HCT116 (cell line): ENCODE results near the gene TFF2. TPM values are rescaled to one million over a fixed set of nuclear protein-coding genes. Genes with fewer than 3 reads are reported as not detected.

Experiments used
- ATAC-seq: fragments of 200-7000 bp; cut with Tn5 transposase; 2 replicates; pipeline ENCODE4 v1.9.1; 2020; ENCODE audit warnings: mild to moderate bottlenecking, moderate library complexity
- BruUV-seq: library from RNA; stranded (reverse); fragments of 400-500 nt; replicated peaks from 2 replicates; lab custom pipeline; 2021; lab: Mats Ljungman, UMichigan
- CTCF ChIA-PET: fragments of 300-600 bp; sonication (Branson Sonifier 250); formaldehyde crosslinking; loops from one replicate; lab custom pipeline; 2021; ENCODE audit warnings: antibody characterized with exemption; lab: Charles Lee
- POLR2A ChIA-PET: fragments of 300-600, 350-600 bp; sonication (Branson Sonifier 250); formaldehyde crosslinking; loops from one replicate; lab custom pipeline; 2021; ENCODE audit warnings: antibody characterized with exemption; lab: Charles Lee
- RAD21 ChIA-PET, 2 experiments: fragments of 300-600 bp; sonication (Branson Sonifier 250); formaldehyde crosslinking; loops; one replicate each; lab custom pipeline; 2023; ENCODE audit warnings: low total read pairs in 2 of 2; ENCODE audit not compliant: uncharacterized antibody in 2 of 2, unreplicated experiment in 2 of 2, low non-redundant PET in 1 of 2; lab: Charles Lee
- DNase-seq: peaks from one replicate; pipeline ENCODE4 v3.0.0-alpha.2; 2010; ENCODE audit warnings: low read depth, low spot score
- H2AFZ ChIP-seq: fragments of 200-600 bp; shearing (Covaris generic), sonication (generic); 2 replicates; pipeline ENCODE4 v1.6.1; 2017; ENCODE audit warnings: low read depth, mixed run types, mixed read lengths, antibody characterized with exemption, low read length; ENCODE audit not compliant: poor library complexity, severe bottlenecking
- H3K27ac ChIP-seq: 2 replicates; pipeline ENCODE4 v1.5.1; 2012; ENCODE audit warnings: low read depth, low read length
- H3K27me3 ChIP-seq: fragments of 200-600 bp; sonication (generic); 2 replicates; pipeline ENCODE4 v1.6.1; 2016; ENCODE audit warnings: mixed run types, low read length, mixed read lengths; ENCODE audit not compliant: insufficient read depth
- H3K36me3 ChIP-seq, 2 experiments: fragments of 200-500 bp in 1 of 2; fragments of 200-600 bp in 1 of 2; sonication (Bioruptor generic) in 1 of 2; sonication (generic) in 1 of 2; 2 replicates each; pipeline versions ENCODE4 v1.5.1 to v1.6.1; 2014 to 2016; ENCODE audit warnings: low read length in 2 of 2, inconsistent platforms in 1 of 2, mixed read lengths in 1 of 2, mixed run types in 1 of 2; ENCODE audit not compliant: insufficient read depth in 2 of 2, control insufficient read depth in 1 of 2
- H3K4me1 ChIP-seq, 2 experiments: fragments of 200-600 bp in 1 of 2; sonication (generic) in 1 of 2; 2 replicates each; pipeline versions ENCODE4 v1.5.1 to v1.6.1; 2012 to 2017; ENCODE audit warnings: low read length in 2 of 2, inconsistent platforms in 1 of 2, mild to moderate bottlenecking in 1 of 2, mixed read lengths in 1 of 2, mixed run types in 1 of 2, moderate library complexity in 1 of 2; ENCODE audit not compliant: insufficient read depth in 2 of 2, control insufficient read depth in 1 of 2
- H3K4me2 ChIP-seq: fragments of 200-600 bp; sonication (generic); 2 replicates; pipeline ENCODE4 v1.6.1; 2017; ENCODE audit warnings: mixed run types, low read length, mixed read lengths
- H3K4me3 ChIP-seq, 2 experiments: fragments of 200-600 bp in 1 of 2; sonication (generic) in 1 of 2; replicated peaks in 1 of 2; 2 replicates each; pipeline ENCODE4 v1.5.1; 2011 to 2016; ENCODE audit warnings: low read length in 2 of 2, control low read depth in 1 of 2, low read depth in 1 of 2, mild to moderate bottlenecking in 1 of 2, mixed read lengths in 1 of 2, mixed run types in 1 of 2
- H3K79me2 ChIP-seq: fragments of 200-600 bp; sonication (generic); 2 replicates; pipeline ENCODE4 v1.6.1; 2017; ENCODE audit warnings: mild to moderate bottlenecking, mixed run types, low read length, moderate library complexity, mixed read lengths; ENCODE audit not compliant: insufficient read depth
- H3K9ac ChIP-seq: fragments of 200-600 bp; sonication (generic); 2 replicates; pipeline ENCODE4 v1.6.1; 2016; ENCODE audit warnings: low read length, mixed read lengths
- H3K9me2 ChIP-seq: fragments of 200-600 bp; sonication (generic), shearing (Covaris generic); 2 replicates; pipeline ENCODE4 v1.6.1; 2017; ENCODE audit warnings: mixed run types, mild to moderate bottlenecking, moderate library complexity; ENCODE audit not compliant: insufficient read depth
- H3K9me3 ChIP-seq, 2 experiments: fragments of 200-500 bp in 1 of 2; fragments of 200-600 bp in 1 of 2; sonication (Bioruptor generic) in 1 of 2; sonication (generic) in 1 of 2; 2 replicates each; pipeline ENCODE4 v1.6.1; 2014 to 2017; ENCODE audit warnings: low read length in 2 of 2, mixed read lengths in 2 of 2, inconsistent platforms in 1 of 2, low read depth in 1 of 2, mild to moderate bottlenecking in 1 of 2, mixed run types in 1 of 2, moderate library complexity in 1 of 2; ENCODE audit not compliant: control insufficient read depth in 1 of 2, insufficient read depth in 1 of 2
- H4K20me1 ChIP-seq: fragments of 200-600 bp; sonication (generic), shearing (Covaris generic); 2 replicates; pipeline ENCODE4 v1.6.1; 2017; ENCODE audit warnings: mixed run types, mild to moderate bottlenecking, moderate library complexity; ENCODE audit not compliant: insufficient read depth
- RAD21 ChIP-seq: IDR thresholded peaks from 2 replicates; pipeline ENCODE4 v1.6.1; 2012; ENCODE audit warnings: low read depth, mild to moderate bottlenecking
- SRF ChIP-seq: IDR thresholded peaks from 2 replicates; pipeline ENCODE4 v1.6.1; 2012; ENCODE audit warnings: low read depth
- intact Hi-C: fragments of 100-400 bp; cut with micrococcal nuclease; formaldehyde crosslinking; loops from 2 replicates; pipeline ENCODE4 v1.10.0; 2022
- total RNA-seq: library from RNA; stranded (reverse); gene quantifications from one replicate; pipeline ENCODE4 v1.2.1, GENCODE V29; 2021; ENCODE audit not compliant: unreplicated experiment
- TF ChIP-seq, protein P1 (sequence below), 3 experiments: fragments of 200-600 bp in 1 of 3; sonication (generic) in 1 of 3; IDR thresholded peaks in 2 of 3; conservative IDR thresholded peaks in 1 of 3; 2 replicates each; pipeline ENCODE4 v1.5.1; 2012 to 2017; ENCODE audit warnings: low read depth in 2 of 3, low read length in 2 of 3, antibody characterized with exemption in 1 of 3, borderline replicate concordance in 1 of 3, control low read depth in 1 of 3, mild to moderate bottlenecking in 1 of 3, mixed read lengths in 1 of 3, mixed run types in 1 of 3, moderate library complexity in 1 of 3; ENCODE audit not compliant: insufficient read depth in 1 of 3

Gene TFF2
- total RNA-seq, 1 experiment from 2014 or later: not detected

GRCh38 chr21:42309753-42310213 lies 41.0 kb downstream of the TFF2 start:
- peak overlapping the region; percentile 34 for H2AFZ ChIP-seq
- ATAC-seq (peak; percentile 91), DNase-seq (peak; percentile 6)
- ChIA-PET POLR2A (interaction anchor here (0.8 kb wide), 1 partner anchor 12 kb away, joined by 3 read pairs; no protein-coding TSS in a partner anchor), CTCF (interaction anchor here (0.6 to 2.1 kb wide), 24 partner anchors 9 to 472 kb away, joined by 3 to 11 read pairs (median 4); no protein-coding TSS in a partner anchor), RAD21 (interaction anchor here (0.6 to 0.7 kb wide), 3 partner anchors 72 to 177 kb away, joined by 3 to 6 read pairs (median 3); no protein-coding TSS in a partner anchor)
- peaks cover 0 to 5% of the 10 kb centered on the region in 2 experiments; a peak in 1 of 4 replicates for H3K4me1 ChIP-seq
- H3K36me3 ChIP-seq: no peaks in the 10 kb centered on the region
- BruUV-seq: no TSS peak
- H3K4me2 ChIP-seq: peak overlapping the region; percentile 25
- no peak overlapping the region for H3K27ac ChIP-seq
- no peaks in the 10 kb centered on the region for H4K20me1 ChIP-seq
- H3K4me3 ChIP-seq: no peak overlapping the region
- no peaks in the 10 kb centered on the region for H3K27me3 ChIP-seq
- H3K79me2 ChIP-seq: no peaks in the 10 kb centered on the region
- no peaks in the 10 kb centered on the region for H3K9me2 ChIP-seq
- no peaks in the 10 kb centered on the region for H3K9me3 ChIP-seq
- TF ChIP-seq SRF: no peak
- TF ChIP-seq, protein P1, sequence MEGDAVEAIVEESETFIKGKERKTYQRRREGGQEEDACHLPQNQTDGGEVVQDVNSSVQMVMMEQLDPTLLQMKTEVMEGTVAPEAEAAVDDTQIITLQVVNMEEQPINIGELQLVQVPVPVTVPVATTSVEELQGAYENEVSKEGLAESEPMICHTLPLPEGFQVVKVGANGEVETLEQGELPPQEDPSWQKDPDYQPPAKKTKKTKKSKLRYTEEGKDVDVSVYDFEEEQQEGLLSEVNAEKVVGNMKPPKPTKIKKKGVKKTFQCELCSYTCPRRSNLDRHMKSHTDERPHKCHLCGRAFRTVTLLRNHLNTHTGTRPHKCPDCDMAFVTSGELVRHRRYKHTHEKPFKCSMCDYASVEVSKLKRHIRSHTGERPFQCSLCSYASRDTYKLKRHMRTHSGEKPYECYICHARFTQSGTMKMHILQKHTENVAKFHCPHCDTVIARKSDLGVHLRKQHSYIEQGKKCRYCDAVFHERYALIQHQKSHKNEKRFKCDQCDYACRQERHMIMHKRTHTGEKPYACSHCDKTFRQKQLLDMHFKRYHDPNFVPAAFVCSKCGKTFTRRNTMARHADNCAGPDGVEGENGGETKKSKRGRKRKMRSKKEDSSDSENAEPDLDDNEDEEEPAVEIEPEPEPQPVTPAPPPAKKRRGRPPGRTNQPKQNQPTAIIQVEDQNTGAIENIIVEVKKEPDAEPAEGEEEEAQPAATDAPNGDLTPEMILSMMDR (IDR thresholded peaks at IDR 0.05 in 2 of 3, conservative IDR thresholded peaks at IDR 0.05 in 1 of 3; ENCODE audit: borderline replicate concordance in 1 of 3, insufficient read depth in 1 of 3, low read depth in 2 of 3, low read length in 2 of 3): peak; percentile 61 to 90 (median 87); a peak in 5 of 6 replicates
- peak; percentile 75 for TF ChIP-seq RAD21
- intact Hi-C loops: loop anchor here (1.0 kb wide), 1 partner anchor 141 kb away; no protein-coding TSS in a partner anchor
- H3K9ac ChIP-seq: no peak overlapping the region
